ENCODE measurements around the gene TMEM235.

The TMEM235 gene

GRCh38 chr17:78278139-78278741 lies 46.8 kb downstream of the TMEM235 start:
- Histone ChIP-seq H3K27me3 (peaks cover 0 to 17% of the 10 kb centered on the region in 2 donors), H3K36me3 (no peaks in the 10 kb centered on the region), H3K4me1 (no peaks in the 10 kb centered on the region), H3K4me3 (no peak overlapping the region), H3K9me3 (no peaks in the 10 kb centered on the region), H3K27ac (no peak overlapping the region)
- intact Hi-C loops (cut with DNase I; ENCODE audit: low total_unique reads) = no loop called here
- TF ChIP-seq CTCF (IDR thresholded peaks at IDR 0.05) = no peak
- DNase-seq = no peak

- Histone ChIP-seq H3K9me3 (no peaks in the 10 kb centered on the region), H3K27me3 (peaks cover 0 to 7% of the 10 kb centered on the region in 2 donors), H3K36me3 (no peaks in the 10 kb centered on the region), H3K4me1 (no peaks in the 10 kb centered on the region), H3K27ac (no peak overlapping the region), H3K4me3 (no peak overlapping the region)
- DNase-seq = no peak
- intact Hi-C loops (cut with DNase I; ENCODE audit: low total_unique reads) = no loop called here
- no peak for TF ChIP-seq CTCF (IDR thresholded peaks at IDR 0.05)
Observed at GRCh38 chr17:78279360-78279990, 48.0 kb downstream of the TMEM235 start.

DNA sequence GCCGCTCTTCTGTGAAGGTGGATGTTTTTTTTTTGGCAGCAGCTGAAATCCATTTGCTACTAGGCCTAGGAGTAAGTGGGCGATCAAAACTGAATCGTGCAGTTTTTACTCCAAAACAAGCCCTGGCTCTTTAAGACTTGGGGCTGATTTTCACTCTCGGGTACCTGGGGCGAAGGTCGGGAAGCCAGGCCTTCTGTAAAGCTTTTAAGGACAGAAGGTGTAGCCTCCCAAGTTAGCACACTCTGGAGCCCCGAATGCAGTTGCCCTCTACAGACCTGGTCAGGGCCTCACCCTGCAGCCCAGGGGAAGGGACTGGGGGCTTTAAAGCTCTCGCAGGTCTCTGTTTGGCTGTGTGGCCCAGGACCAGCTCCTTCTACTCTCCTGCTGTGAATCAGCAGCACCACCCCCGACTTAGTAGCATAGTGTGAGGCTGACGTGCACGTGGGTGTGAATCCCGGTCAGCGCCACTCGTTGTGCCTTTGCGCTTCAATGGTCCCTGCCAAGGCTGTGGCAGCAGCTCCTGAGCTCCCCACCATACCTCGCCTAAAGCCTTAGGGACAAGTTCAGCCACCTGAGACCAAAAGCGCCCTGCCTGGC lies 49.9 kb downstream of the TMEM235 start:
- H3K27ac ChIP-seq = no peak overlapping the region
- no peaks in the 10 kb centered on the region for H3K36me3 ChIP-seq
- TF ChIP-seq CTCF (IDR thresholded peaks at IDR 0.05) = no peak
- H3K9me3 ChIP-seq = no peaks in the 10 kb centered on the region
- intact Hi-C loops (cut with DNase I; ENCODE audit: low total_unique reads) = no loop called here
- no peak overlapping the region for H3K4me3 ChIP-seq
- H3K4me1 ChIP-seq = no peaks in the 10 kb centered on the region
- no peak for DNase-seq
- peaks cover 0 to 7% of the 10 kb centered on the region in 2 donors for H3K27me3 ChIP-seq

- intact Hi-C loops (cut with DNase I; ENCODE audit: low total_unique reads) = no loop called here
- no peak for TF ChIP-seq CTCF (IDR thresholded peaks at IDR 0.05)
- H3K9me3 ChIP-seq = no peaks in the 10 kb centered on the region
Observed at GRCh38 chr17:78284146-78284545, 52.7 kb downstream of the TMEM235 start.

GRCh38 chr17:78289004-78289403 lies 57.6 kb downstream of the TMEM235 start:
- Histone ChIP-seq H3K4me3 (no peak overlapping the region), H3K27ac (no peak overlapping the region), H3K9me3 (no peaks in the 10 kb centered on the region), H3K36me3 (no peaks in the 10 kb centered on the region), H3K4me1 (peaks cover 0 to 3% (median 0%) of the 10 kb centered on the region in 4 donors), H3K27me3 (no peaks in the 10 kb centered on the region)
- DNase-seq = no peak
- TF ChIP-seq CTCF (IDR thresholded peaks at IDR 0.05) = no peak
- intact Hi-C loops (cut with DNase I; ENCODE audit: low total_unique reads) = no loop called here

More at GRCh38 chr17:78284146-78284545, 52.7 kb downstream of the TMEM235 start:
- no peak overlapping the region for H3K4me3 ChIP-seq
- DNase-seq = no peak
- H3K27ac ChIP-seq = no peak overlapping the region
- no peaks in the 10 kb centered on the region for H3K4me1 ChIP-seq
- H3K36me3 ChIP-seq = no peaks in the 10 kb centered on the region
- H3K27me3 ChIP-seq = no peaks in the 10 kb centered on the region
